GM21723 (cell line): ENCODE measurements around the gene LPO.

Experiments
- ATAC-seq: cut with Tn5 transposase; IDR thresholded peaks from one replicate; pipeline ENCODE4 v1.9.1; 2021; ENCODE audit warnings: mild to moderate bottlenecking, moderate library complexity; ENCODE audit not compliant: unreplicated experiment

The LPO gene

GRCh38 chr17:58253082-58253481 lies 14.7 kb downstream of the LPO start:
- no peak for ATAC-seq

DNA sequence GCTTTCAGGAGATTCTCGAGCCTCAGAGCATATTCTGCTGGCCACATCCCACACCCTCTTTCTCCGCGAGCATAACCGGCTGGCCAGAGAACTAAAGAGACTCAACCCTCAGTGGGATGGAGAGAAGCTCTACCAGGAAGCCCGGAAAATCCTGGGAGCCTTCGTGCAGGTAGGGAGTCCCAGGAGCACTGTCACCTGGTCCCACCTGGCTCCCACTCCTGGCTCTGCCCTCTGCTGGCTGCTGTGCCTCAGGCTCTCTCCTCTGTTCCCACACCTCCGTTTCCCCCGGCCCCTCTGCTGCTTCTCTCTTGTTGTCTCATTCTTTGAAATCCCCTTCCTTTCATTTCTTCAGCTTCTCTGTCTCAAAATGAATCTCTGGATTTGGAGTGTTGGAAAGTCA lies 16.4 kb downstream of the LPO start:
- no peak for ATAC-seq

- no peak for ATAC-seq
Measured at GRCh38 chr17:58262149-58262548, 23.8 kb downstream of the LPO start.

DNA sequence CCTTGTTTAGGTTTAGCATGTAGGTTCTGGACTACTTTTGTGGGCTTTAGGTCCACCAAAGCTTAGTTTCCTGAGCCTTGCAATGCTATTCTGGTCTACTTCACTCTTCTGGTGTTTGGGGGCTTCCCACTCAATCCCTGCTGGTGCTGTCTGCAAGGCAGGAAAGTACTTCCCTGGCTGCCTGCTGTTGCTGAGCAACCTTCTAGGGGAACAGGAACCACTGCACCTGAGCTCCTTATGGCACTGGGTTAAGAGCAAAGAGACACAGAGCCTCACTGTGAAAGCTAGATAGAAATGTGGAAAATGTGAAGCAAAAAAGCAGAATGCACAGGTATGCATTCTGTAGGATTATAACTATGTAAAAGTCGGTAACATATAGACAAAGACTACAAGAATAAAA lies 25.4 kb downstream of the LPO start:
- no peak for ATAC-seq

DNA sequence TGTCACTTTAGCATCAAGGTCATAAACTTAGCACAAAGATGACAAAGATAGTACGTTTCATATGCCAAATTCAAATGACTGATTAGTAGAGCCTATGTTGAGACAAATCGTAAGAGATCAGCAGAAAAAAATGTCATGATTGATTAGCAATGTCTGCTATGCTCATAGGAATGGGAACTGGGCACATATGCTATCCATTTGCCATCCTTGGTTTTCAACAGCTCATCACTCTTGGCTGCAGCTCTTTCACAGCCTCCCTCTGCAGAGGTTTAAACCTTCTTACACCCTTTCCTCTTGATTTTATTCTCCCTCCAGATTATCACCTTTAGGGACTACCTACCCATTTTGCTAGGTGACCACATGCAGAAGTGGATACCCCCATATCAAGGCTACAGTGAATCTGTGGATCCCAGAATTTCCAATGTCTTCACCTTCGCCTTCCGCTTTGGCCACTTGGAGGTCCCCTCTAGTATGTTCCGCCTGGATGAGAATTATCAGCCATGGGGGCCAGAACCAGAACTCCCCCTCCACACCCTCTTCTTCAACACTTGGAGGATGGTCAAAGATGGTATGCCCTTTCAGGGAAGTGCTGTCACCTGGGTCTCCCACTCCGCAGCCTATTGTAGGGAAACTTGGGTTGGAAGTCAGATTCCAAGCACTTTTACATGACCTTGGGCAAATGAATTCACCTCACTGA lies 26.2 kb downstream of the LPO start:
- ATAC-seq = no peak

DNA sequence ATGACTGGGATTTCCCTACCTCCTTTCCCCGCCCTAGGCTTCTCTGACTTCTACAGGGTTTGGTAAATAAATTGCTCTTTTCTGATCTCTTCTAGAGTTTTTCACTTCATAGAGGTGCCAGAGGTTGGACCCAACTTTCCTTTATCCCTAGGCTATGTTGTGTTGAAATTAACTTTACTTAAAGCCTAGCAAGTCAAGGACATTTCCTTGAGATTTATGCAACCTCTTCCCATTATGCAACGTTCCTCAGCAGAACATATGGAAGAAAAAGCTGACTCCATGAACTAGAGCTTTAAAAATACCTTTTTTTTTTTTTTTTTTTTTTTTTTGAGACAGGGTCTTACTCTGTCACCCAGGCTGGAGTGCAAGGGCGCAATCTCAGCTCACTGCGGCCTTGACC lies 26.9 kb downstream of the LPO start:
- ATAC-seq = no peak

DNA sequence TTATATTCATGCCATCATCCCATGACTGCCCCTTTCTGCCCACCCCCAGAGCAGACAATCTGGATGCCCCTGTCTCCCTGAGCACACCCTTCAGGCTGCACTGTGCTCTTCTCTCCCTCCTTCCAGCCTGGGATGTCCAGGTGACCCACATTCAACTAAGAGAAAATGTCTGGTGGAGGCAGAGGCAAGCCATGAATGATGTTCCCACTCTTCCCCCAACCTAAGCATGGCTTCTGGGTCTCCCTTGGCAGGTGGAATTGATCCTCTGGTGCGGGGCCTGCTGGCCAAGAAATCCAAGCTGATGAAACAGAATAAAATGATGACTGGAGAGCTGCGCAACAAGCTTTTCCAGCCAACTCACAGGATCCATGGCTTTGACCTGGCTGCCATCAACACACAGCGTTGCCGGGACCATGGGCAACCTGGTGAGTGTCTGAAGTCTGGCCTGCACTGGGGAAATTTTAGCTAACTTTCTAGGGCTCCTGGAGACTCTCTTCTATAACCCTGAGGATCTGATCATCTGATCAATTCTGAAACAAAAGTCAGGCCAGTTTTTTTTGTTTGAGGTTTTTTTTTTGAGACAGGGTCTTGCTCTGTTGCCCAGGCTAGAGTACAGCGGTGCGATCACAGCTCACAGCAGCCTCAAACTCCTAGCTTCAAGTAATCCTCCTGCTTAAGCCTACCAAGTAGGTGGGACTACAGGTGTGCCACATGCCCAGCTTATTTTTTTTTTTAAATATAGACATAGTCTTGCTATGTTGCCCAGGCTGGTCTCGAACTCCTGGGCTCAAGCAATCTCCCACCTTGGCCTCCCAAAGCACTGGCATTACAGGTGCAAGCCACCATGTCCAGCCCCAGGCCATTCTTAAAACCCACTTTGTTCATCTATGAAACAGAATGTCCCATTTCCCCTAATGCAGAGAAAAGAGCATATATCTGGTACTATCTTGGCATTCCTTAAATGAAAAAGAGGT lies 27.8 kb downstream of the LPO start:
- ATAC-seq = no peak

- no peak for ATAC-seq
Measured at GRCh38 chr17:58267347-58268324, 29.3 kb downstream of the LPO start.

DNA sequence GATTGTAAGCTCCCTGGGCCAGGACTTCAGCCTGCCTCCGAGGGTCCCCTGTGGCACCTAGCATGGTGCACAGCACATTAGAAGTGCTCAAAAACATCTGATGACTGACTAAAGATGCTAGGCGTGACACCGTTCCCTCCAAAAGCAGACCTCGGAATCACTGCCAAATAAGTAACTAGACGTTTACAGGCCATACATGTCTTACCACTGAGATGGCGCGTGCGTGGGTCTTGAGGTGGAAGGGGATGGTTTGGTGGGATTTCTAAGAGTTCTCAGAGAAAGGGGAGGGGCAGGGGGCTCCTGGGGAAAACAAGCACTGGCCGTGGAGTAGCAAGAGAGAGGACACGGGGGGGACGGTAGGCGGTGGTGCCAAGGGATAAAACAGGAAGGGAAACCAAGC lies 29.9 kb downstream of the LPO start:
- no peak for ATAC-seq

DNA sequence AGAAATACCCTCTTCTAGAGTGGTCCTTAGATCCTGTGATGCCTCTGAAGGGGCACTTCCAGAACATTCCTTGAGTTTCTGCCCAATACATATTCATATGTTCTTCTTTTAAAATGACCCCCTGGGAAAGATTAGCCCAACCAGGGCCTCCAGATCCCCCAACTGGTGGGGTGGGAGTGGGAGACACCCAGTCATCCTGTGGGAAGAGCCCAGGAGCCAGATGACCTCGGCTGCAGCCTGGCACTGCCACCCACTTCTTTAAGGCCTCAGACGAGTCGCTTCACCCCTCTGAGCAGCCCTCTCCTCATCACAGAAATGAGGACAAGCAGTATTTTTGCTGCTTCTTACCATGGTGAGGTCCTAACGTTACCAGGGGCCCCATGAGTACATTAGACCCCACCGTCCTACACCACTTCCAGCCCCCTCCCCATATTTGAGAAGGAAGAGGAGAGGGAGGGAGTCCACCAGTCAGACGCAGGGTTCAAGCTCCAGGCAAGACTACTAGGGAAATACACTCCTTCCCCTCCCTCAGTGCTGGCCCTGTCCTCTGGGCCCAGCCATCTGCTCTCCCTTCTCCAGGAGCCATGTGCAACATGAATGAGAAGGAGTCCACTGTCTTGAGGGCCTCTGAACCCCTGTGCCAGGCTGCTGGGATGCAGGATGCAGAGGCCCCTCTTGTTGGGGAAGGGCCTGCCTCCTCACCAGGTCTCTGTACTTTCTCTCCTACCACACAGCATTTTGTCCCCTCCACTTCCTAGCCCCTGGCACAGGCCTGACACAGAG lies 30.6 kb downstream of the LPO start:
- ATAC-seq = no peak

DNA sequence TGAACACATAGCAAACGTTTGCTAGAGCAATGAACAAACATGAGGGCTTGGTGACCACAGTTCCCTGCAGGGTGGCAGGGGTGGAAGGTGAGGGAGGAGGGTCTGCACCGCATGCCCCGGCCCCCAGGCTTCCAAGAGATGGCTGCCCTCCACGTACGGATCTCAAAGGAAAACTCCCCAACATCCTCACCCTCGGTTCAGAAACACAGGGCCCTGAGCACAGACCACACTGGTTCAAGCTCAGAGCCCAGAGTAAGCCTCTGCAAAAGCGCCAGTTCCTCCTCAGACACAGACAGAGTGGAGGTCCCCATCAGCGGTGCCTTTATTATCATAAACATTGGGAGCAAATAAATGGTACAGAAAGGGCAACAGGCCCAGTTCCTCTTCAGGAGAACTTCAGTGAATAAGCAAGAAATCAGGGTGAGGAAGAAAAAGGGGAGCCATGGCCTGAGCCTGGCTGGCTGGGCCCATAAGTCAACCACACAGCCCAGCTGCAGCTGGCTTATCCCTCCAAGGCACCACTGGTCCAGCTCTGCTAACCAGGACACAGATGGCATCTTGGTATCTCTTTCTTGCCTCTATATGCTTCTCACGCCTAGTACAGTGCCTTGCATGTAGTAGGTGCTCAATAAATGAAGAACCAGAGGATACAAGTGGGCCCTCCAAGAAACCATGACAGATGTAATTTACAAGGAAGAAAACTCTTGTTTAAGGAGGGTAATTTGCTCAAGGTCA lies 31.3 kb downstream of the LPO start:
- ATAC-seq = no peak

DNA sequence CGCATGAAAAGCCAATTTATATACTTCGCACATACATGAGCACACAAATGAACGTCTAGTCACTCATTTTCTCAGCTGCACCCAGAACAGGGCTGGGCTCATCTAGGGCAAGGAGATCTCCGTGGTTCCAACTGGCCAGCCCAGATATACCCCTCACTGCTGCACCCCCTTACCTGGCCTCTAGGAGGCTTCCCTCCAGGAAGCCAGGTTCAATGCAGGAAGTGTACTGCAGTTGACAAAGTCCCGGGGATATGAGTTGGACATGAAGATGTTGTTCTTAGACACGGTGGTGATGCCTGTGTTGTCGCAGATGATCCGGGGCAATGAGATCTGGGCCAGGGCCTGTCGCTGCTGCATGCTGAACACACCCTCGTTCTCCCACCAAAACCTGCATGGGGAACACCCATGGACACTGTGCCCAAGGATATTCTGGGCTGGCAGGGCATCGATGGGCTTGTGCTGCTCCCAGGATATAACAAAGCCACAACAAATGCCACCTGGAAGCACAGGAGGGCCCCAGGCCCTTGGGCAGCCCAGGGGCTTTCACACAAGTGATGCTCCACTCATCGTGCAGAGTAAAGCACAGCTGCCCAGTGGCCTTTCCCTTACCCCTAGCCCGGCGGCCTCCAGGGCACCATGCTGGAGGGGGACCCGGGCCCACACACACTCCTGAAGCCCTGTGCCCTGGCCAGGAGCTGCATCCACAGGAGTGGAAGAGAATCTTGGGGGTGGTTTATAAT lies 32.3 kb downstream of the LPO start:
- no peak for ATAC-seq

GRCh38 chr17:58271216-58271931 lies 33.0 kb downstream of the LPO start:
- ATAC-seq = no peak

DNA sequence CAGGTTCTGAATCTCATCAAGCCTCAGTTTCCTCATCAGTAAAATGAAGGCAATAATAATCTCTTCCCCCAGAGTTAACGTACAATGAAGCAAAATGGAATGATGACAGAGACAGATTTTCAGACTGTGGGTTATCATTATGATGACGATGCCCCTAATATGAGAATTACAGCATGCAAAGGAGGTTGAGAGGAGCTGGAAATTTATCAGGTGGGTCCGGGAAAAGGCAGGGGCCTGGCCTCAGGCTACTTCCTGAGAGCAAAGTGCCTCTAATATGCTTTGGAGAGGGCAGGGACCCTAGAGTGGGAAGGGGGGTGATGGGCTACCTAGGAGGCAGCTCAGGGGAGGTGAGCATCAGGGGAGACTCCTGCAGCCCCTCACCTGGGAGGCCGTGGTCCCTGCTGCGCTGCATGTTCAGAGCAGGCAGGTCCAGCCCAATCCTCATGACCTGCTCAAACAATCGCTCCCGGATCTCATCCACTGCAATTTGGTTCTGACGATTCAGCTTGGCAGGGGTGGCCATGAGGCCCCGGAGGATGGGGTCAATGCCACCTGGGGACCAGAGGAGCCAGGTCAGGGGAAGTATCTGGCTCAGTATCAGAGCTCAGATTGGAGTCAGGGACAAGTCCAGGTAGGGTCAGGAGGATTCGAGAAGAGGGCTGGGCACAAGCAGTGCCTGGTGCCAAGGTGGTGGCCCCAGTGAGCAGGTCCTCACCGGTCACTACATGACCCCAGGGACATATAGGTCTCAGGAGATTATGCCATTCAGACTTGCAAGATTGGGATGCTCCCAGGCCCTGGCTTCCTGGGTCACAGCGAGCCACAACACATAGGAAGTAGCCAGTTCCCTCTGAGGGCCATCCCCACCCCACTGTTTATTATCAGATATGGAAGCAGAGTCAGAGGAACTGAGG lies 34.2 kb downstream of the LPO start:
- ATAC-seq = no peak

- ATAC-seq = no peak
Measured at GRCh38 chr17:58273453-58274104, 35.2 kb downstream of the LPO start.

DNA sequence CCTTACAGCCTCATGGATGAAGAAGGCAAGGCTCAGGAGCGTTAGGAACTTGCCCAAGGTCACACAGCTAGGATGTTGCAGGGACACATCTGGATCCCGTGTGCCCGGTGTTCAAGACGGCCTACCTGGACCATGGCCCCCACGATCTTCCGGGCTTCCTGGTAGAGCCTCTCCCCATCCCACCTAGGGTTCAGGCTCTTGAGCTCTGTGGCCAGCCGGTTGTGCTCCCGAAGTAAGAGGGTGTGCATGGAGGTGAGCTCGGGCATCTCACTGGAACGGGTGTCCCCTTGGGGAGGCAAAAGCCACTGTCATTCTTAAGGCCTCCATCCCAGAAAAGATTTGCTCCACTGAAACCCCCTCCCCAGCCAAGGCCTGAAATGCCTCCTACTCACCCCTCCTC lies 37.0 kb downstream of the LPO start:
- no peak for ATAC-seq

- no peak for ATAC-seq
Measured at GRCh38 chr17:58276423-58276822, 38.0 kb downstream of the LPO start.
